GM12878 (cell line): Measurements from ENCODE around the gene LRRC66. TPM values are rescaled to one million over a fixed set of nuclear protein-coding genes. Genes with fewer than 3 reads are reported as not detected.

Experiments
- ATAC-seq: fragments of 200-7000 bp; cut with Tn5 transposase; 3 replicates; pipeline ENCODE4 v1.9.1; 2020; ENCODE audit warnings: mild to moderate bottlenecking, moderate library complexity
- BruUV-seq: library from RNA; stranded (reverse); fragments of 400-500 nt; replicated peaks from 2 replicates; lab custom pipeline; 2021; lab: Mats Ljungman, UMichigan
- CTCF ChIA-PET: fragments of 300-600 bp; sonication (Branson Sonifier 250); formaldehyde crosslinking; extraction: SDS; loops from one replicate; lab custom pipeline; 2021; ENCODE audit warnings: inconsistent platforms; lab: Yijun Ruan, JAX
- POLR2A ChIA-PET: fragments of 350-600 bp; formaldehyde crosslinking; extraction: SDS; loops from one replicate; lab custom pipeline; 2021; ENCODE audit warnings: inconsistent platforms; lab: Charles Lee
- RAD21 ChIA-PET: fragments of 300-600 bp; sonication (Branson Sonifier 250); formaldehyde crosslinking; loops from one replicate; lab custom pipeline; 2023; ENCODE audit warnings: antibody characterized with exemption; ENCODE audit not compliant: unreplicated experiment; lab: Charles Lee
- SMC1A ChIA-PET: fragments of 300-600 bp; sonication (Branson Sonifier 250); formaldehyde crosslinking; loops from one replicate; lab custom pipeline; 2023; ENCODE audit not compliant: unreplicated experiment, uncharacterized antibody; lab: Charles Lee
- DNase-seq: peaks from one replicate; pipeline ENCODE4 v3.0.0-alpha.2; 2011; ENCODE audit warnings: low read depth, low spot score
- FAIRE-seq: peaks from 3 replicates; lab custom pipeline; 2011; peaks lifted over from hg19 to GRCh38; lab: Jason Lieb, UNC
- H2AFZ ChIP-seq: 2 replicates; pipeline ENCODE4 v1.6.0; 2011; ENCODE audit warnings: low read depth, low read length, control low read depth; ENCODE audit not compliant: control insufficient read depth
- H3K27ac ChIP-seq: 2 replicates; pipeline ENCODE4 v1.5.1; 2011; ENCODE audit warnings: control low read depth; ENCODE audit not compliant: control insufficient read depth, insufficient read depth
- H3K27me3 ChIP-seq, 2 experiments: replicated peaks in 1 of 2; 2 replicates each; pipeline versions ENCODE4 v1.6.0 to v1.6.1; 2011; ENCODE audit warnings: low read length in 1 of 2; ENCODE audit not compliant: control insufficient read depth in 2 of 2, insufficient read depth in 2 of 2
- H3K36me3 ChIP-seq, 2 experiments: 2 replicates each; pipeline ENCODE4 v1.5.1; 2011; ENCODE audit warnings: low read length in 1 of 2; ENCODE audit not compliant: control insufficient read depth in 2 of 2, insufficient read depth in 2 of 2
- H3K4me1 ChIP-seq: 2 replicates; pipeline ENCODE4 v1.6.1; 2011; ENCODE audit warnings: mild to moderate bottlenecking, low read length, moderate library complexity, mixed read lengths; ENCODE audit not compliant: control insufficient read depth, insufficient read depth
- H3K4me2 ChIP-seq: 2 replicates; pipeline ENCODE4 v1.6.0; 2011; ENCODE audit warnings: control low read depth; ENCODE audit not compliant: control insufficient read depth, insufficient read depth
- H3K4me3 ChIP-seq: fragments of 200-600 bp; sonication (generic); 2 replicates; pipeline ENCODE4 v1.5.1; 2016
- H3K79me2 ChIP-seq: 2 replicates; pipeline ENCODE4 v1.6.0; 2011; ENCODE audit warnings: low read length; ENCODE audit not compliant: control insufficient read depth, insufficient read depth
- H3K9ac ChIP-seq: 2 replicates; pipeline ENCODE4 v1.8.0; 2011; ENCODE audit warnings: low read length, control low read depth, mixed read lengths; ENCODE audit not compliant: control insufficient read depth, insufficient read depth
- H3K9me3 ChIP-seq: replicated peaks from 3 replicates; pipeline ENCODE4 v1.5.1; 2011; ENCODE audit warnings: mild to moderate bottlenecking, low read length; ENCODE audit not compliant: control insufficient read depth, insufficient read depth
- H4K20me1 ChIP-seq: 2 replicates; pipeline ENCODE4 v1.6.0; 2011; ENCODE audit not compliant: control insufficient read depth, insufficient read depth
- ATF7 ChIP-seq: fragments of 450-650 bp; IDR thresholded peaks from 2 replicates; pipeline ENCODE4 v1.6.1; 2016; ENCODE audit warnings: low read depth, mild to moderate bottlenecking
- FOXK2 ChIP-seq: fragments of 450-650 bp; IDR thresholded peaks from 2 replicates; pipeline ENCODE4 v1.6.1; 2017; ENCODE audit warnings: mild to moderate bottlenecking, moderate library complexity
- JUNB ChIP-seq: IDR thresholded peaks from 2 replicates; pipeline ENCODE4 v1.6.1; 2016; ENCODE audit warnings: antibody characterized with exemption, mild to moderate bottlenecking
- MEF2A ChIP-seq: IDR thresholded peaks from 2 replicates; pipeline ENCODE4 v1.6.1; 2011; ENCODE audit warnings: low read depth, mild to moderate bottlenecking, low read length, moderate library complexity; ENCODE audit not compliant: insufficient read depth
- NFXL1 ChIP-seq: fragments of 450-650 bp; IDR thresholded peaks from 2 replicates; pipeline ENCODE4 v1.6.1; 2017; ENCODE audit warnings: antibody characterized with exemption, mild to moderate bottlenecking, borderline replicate concordance
- POU2F2 ChIP-seq: IDR thresholded peaks from 3 replicates; pipeline ENCODE4 v1.6.1; 2011; ENCODE audit warnings: low read depth, mild to moderate bottlenecking, low read length, borderline replicate concordance
- TBL1XR1 ChIP-seq: IDR thresholded peaks from 2 replicates; pipeline ENCODE4 v1.6.1; 2012; ENCODE audit warnings: low read depth, low read length, improper control_type of control experiment
- ZNF592 ChIP-seq: fragments of 450-650 bp; IDR thresholded peaks from 2 replicates; pipeline ENCODE4 v1.6.1; 2017; ENCODE audit warnings: mild to moderate bottlenecking, moderate library complexity
- WGBS: methylation state at CpG from one replicate; pipeline ENCODE4 v1.1.6; 2016; ENCODE audit warnings: low lambda C conversion rate; ENCODE audit not compliant: insufficient replicate concordance, insufficient coverage; ENCODE audit errors: missing lambda C conversion rate; 5-methylcytosine and 5-hydroxymethylcytosine counted together
- in situ Hi-C: fragments of 300-500 bp; cut with MboI; formaldehyde crosslinking; loops from 9 replicates; pipeline ENCODE4 v1.14.3; 2018; ENCODE audit warnings: mixed read lengths
- intact Hi-C: fragments of 100-400 bp; cut with micrococcal nuclease; formaldehyde crosslinking; loops from one replicate; pipeline ENCODE4 v1.14.2; 2022; ENCODE audit not compliant: unreplicated experiment
- polyA plus RNA-seq, 11 experiments: library from polyadenylated mRNA; depleted of rRNA in 4 of 11; unstranded in 6 of 11; stranded (reverse) in 5 of 11; fragments of >200 nt; fragmentation: Nextera tagmentation in 4 of 11; fragmentation: Illumina TruSeq in 1 of 11; extraction: Ambion mirVana in 4 of 11; extraction: Trizol in 1 of 11; gene quantifications; 1 replicate in 1 of 11; 2 replicates in 10 of 11; pipeline versions ENCODE4 v1.2.1 to v1.2.3, GENCODE V29; 2011 to 2016; ENCODE audit warnings: inconsistent platforms in 2 of 11, missing spikeins in 2 of 11, low read depth in 1 of 11
- total RNA-seq, 4 experiments: library from RNA; depleted of rRNA in 3 of 4; stranded (reverse); fragments of >200 nt in 3 of 4; fragmentation: Illumina TruSeq in 1 of 4; extraction: Trizol in 1 of 4; gene quantifications; 2 replicates each; pipeline versions ENCODE4 v1.2.1 to v1.2.3, GENCODE V29; 2013 to 2021

LRRC66 gene
- total and polyA plus RNA-seq, 10 of the 15 experiments (the other 5 are each of a cell fraction or from before 2014, with no cell fraction given), result 0.02 to 0.18 (median 0.09) TPM; not detected in 2

- H3K27ac ChIP-seq, result no peak overlapping the region
- H3K9me3 ChIP-seq, result no peaks in the 10 kb centered on the region
- in situ Hi-C loops, result no loop called here
- H3K4me1 ChIP-seq, result no peaks in the 10 kb centered on the region
- FAIRE-seq, result no peak
- no peak for DNase-seq
- H2AFZ ChIP-seq, result no peak overlapping the region
- ChIA-PET CTCF (no interaction called here), SMC1A (no interaction called here)
- no peaks in the 10 kb centered on the region for H3K36me3 ChIP-seq
- TF ChIP-seq POU2F2, result no peak
- TF ChIP-seq TBL1XR1, result no peak
- TF ChIP-seq JUNB, result no peak
- TF ChIP-seq FOXK2, result no peak
- TF ChIP-seq NFXL1, result no peak
- TF ChIP-seq MEF2A, result no peak
- no peak for TF ChIP-seq ATF7
- TF ChIP-seq ZNF592, result no peak
- TF ChIP-seq, all 136 proteins: peak for 0
- Histone ChIP-seq H3K4me3 (no peak overlapping the region), H3K9ac (no peak overlapping the region), H3K27me3 (no peaks in the 10 kb centered on the region; a peak in 1 of 4 replicates), H4K20me1 (no peaks in the 10 kb centered on the region), H3K79me2 (no peaks in the 10 kb centered on the region), H3K4me2 (no peak overlapping the region)
- no TSS peak for BruUV-seq
- 38% methylated on average over 1 of the region's 1 CpG for WGBS
- ChIA-PET POLR2A (no interaction called here), RAD21 (no interaction called here)
- ATAC-seq, result no peak
- intact Hi-C loops, result no loop called here
These were observed 38.1 kb upstream of the LRRC66 start for GRCh38 chr4:52058275-52058674.
